NCI-H524 (cell line): ENCODE measurements around the gene CST4.
"Not testable (repeated sequence)": the region's sequence is repeated elsewhere in the genome, so short reads cannot be mapped to it uniquely, and the experiment has no call there.

Source experiments
- DNase-seq, 2 experiments: peaks; one replicate each; lab custom pipeline; 2025; lab: John Stamatoyannopoulos, UW

The CST4 gene

DNA sequence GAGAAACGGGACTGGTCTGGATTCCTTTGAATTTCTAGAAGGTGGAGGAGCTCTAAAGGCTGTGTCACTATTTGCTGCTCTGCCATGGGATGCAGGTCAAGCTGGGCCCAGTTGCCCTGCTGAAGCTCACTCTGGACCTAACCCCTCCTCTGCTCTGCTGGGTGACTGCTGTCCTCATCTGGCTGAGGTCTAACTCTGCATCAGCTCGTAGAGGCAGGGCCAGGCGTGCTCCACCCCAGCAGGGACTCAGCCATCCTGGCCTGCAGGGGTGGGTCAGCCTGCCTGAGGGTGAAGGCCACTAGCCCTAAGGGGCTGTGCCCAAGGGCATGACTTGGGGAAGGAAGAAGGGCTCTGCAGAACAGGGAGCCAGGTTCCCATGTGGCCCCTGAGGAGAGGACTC is 852 bp downstream of the CST4 start:
- no peak for DNase-seq

DNA sequence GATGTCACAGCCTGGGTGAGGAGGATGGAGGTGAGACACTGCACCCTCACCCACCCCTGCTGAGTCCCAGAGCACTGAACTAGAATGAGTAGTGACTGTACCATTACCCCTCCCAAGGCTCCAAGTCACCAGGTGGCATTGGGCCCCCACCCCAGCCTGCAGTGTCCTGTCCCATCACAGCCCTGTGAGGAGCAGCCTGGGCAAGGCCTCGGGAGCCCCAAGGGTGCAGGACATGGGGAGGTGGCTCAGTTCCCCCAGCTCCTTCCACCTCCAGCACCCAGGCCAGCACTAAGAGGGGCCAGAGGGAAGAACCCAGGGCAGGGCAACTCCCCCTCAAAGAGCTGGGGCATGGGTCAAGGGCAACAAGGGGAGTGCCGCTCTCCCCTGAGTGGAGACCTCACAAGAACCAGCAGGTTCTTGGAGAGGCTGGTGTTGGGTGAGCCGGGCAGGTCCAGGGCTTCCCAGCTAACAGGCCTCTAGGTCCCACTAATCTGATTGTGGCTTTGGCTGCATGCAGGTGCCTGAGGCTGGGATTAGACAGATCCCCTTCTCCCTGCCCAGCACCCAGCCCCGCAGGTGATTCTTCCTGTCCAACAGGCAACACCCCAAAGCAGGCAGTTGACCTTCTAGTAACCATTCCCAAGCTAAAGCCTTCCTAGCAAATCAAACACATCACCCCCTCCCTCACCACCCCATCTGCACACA is 2.6 kb downstream of the CST4 start:
- DNase-seq, result no peak

DNA sequence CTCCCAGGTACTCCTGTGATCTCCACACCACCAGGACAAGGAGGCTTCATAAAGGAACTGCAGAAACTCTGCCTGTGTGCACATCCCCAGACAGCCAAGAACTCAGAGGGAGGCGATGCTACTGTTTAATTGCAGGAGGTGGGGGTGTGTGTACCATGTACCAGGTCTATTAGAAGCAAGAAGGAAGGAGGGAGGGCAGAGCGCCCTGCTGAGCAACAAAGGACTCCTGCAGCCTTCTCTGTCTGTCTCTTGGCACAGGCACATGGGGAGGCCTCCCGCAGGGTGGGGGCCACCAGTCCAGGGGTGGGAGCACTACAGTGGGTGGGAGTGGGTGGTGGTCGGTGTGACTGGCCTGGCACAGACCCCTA is 3.3 kb downstream of the CST4 start:
- not testable (repeated sequence) for DNase-seq

DNA sequence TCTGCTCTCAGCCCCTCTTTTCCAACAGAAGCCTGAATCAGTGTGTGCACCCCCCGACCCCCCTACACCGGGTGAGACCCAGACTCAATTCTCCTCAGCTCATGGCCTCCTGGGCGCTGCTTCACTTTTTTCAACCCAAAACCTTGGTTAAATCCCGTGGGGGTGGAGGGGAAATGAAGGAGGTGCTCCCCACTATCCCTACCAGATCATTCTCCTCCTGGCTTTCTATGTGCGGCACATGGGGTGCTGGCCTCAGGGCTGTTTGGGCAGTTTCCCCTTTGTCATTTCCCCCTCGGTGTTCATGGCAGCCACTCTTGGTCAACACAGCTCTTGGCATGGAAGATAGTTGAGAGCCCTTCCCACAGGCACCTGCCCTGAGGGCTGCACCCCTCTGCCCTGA is 4.6 kb downstream of the CST4 start:
- DNase-seq, result no peak

DNA sequence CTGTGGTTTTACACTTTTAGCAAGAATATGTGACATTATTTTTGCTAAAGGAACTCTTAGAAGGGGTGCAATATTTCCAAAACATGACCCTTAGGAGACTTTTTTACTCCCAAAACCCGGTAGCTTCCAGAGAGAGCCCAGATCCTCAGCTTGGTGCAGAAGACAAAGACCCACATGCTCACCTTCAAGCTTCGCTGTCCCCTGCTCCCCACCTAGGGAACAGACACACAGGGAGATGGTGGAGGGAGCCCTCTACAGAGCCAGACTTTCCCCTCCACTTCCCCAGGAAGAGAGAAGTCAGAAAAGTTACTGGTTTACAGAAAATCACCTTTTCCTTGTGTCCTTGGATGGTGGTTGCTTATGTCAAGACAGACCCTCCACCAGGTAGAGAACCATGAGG is 5.0 kb downstream of the CST4 start:
- no peak for DNase-seq

DNA sequence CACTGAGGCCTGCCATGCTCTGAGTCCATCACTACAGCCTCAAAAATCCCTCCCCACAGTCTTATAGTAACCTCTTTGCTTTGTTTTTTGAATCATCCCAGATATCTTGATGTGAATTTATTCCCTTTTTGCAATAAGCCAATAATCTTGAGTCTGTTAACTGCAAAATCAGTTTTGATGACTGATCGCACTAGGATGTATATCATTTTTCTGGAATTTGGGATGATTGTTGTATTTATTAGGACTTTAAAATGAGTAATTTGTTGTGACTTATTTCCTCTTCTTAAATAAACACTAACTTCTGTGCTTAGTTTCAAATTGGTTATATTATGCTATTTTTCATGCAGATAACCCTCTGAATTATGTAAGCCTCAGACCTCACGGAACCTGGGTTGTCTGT is 5.6 kb downstream of the CST4 start:
- no peak for DNase-seq

DNA sequence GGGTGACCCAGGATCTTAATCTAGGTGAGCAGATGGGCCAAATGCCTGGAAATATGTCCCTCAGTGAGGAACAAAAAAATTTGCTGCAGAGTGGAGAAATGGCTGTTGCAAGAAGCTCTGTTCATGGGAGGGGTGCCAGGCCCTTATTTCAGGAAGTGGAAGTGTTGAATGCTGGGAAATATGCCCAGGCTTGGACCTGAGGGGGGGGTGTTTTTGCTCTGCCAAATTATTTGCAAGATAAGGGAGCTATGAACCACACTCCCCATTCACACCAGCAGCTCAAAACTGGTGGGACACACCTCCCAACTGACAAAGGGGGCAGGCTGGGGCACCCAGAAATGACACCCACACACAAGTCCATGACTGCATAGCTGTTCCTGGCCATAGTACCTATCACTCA is 8.7 kb downstream of the CST4 start:
- DNase-seq, result no peak

DNA sequence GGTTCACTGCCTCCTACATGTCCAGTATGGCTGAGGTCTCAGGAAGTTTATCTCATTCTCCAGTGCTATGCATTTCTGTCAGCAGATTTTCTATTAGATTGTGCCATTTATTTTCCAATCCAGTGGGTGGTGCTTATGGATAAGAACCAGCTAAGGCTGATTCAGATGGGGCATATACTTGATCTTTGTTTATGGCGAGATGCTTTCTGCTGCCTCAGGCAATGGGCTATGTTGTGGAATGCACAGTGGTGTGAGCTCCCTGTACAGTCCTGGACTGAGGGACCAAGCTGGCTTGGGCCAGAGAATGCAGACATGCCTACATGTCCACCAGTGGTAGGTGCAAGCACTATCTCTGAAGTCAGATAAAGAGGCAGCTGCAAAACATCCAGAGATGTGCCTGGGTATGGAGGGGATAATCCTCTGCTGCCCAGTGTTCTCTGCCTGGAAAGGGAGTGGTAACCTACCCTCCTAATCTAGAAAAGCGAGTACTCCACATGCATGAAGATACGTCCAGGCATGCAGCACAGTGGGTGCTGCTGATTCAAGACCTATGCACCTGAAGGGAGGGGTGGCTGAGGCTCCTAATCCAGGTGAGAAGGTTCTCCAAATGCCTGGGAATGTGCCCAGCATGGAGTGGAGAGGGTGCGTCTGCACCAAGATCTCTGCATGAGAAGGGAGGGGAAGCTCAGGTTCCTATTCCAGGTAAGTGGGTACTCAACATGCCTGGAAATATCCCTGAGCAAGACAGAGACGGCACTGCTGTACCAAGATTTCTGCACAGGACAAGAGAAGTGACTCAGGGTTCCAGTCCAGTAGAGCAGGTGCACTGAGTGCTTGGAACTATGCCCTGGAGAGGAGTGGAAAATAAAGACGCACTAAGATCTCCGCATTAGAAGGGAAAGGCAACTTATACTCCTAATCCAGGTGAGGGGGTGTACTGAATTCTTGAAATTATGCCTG is 9.4 kb downstream of the CST4 start:
- DNase-seq, result no peak

DNA sequence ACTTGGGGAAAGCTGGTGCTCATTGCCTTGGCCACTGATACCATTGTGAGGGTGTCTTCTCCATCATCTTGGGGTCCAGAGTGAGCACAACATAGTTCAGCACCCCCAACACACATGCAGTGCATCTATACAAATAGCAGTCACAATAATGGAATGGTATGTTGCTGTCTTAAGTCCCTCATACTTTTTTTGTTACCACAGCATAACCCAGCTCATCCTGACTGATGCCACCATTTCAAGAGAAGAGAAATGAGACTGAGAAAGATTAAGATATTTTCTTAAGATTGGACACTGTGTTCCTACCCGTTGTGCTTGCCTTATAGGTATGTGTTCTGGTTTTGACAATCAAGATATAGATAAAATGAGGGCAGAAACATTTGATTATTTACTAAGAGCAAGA is 15.6 kb downstream of the CST4 start:
- DNase-seq, result no peak

DNA sequence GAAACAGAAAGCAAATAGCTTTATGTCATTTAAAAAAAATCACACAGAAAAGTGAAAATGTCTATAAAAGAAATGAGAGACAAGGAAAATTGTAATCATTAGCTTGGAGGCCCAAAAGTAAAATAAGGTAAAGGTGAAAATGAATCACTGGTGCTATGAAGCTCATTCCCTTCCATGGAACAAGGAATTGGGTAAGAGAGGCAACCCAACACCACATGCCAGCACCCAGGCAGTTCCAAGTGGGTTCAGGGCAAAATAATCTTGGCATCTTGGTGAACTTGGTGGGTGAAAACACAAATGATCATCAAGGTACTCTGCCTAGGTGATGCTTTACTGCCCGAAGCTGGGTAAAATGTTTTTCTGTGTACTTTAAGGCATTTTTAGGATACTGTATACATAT is 16.7 kb downstream of the CST4 start:
- no peak for DNase-seq

DNA sequence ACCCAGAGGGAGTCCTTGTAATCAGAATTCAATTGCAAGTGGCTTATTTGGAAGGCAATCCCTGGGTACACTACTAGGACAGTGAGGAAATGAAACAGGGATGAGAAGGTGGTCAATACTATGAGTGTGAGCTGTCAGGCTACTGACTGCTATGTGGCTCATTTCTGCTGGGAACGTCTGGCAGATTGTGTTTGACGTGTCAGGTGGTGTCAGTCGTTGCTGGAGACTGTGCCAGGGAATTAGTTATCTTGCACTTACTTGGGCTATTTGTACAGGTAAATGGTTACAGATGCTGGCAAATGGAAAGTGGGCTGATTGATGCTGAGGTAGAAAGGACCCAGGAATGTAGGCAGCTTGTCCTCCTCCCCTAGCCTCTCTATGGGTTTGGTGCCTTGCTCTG is 17.4 kb downstream of the CST4 start:
- no peak for DNase-seq

DNA sequence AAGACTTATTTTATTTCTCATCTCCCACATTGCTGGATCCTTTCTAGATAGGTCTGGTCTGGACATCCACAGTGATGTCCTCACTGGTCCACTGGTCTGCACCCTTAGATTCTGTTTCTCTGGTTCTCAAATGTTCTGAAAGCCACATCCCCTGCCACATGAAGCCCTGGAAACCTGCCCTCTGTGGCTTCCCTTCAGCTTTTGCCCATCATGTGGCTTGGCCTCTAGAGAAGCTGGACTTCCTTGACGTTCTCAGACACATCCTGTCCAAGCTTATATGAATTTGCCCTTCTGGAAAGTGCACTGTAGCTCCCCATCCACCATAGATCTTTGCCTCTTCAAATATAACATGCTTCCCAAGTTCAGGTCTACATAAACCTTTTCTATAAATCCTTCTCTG is 18.5 kb downstream of the CST4 start:
- DNase-seq, result no peak

DNA sequence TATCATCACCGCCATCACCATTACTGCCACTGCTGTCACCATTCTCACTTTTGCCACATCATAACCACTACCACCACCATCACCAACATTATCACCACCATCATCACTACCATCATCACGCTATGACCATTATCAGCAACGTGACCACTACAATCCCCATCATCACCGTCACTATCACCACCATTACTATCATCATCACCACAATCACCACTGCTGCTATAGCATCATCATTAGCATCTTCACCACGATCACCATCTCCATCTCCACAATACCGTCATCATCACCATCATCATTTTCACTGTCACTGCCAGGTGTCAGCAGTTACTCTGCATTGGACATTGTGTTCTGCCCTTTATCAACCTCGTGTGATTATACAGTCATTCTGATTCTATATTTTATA is 19.0 kb downstream of the CST4 start:
- no peak for DNase-seq

DNA sequence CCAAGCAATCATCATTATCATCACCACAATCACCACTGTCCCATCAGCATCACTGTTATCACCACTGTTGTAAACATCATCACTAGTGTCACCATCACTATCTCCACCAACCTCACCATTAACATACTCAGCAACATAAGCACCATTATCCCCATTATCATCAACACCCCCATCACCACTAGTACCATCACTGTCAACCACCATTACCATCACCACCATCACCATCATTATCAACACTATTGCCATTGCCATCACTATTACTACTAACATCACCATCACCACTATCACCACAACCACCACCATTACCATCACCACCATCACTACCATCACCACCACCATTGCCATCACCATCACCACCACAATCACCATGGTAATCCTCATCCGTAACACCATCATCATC is 19.5 kb downstream of the CST4 start:
- DNase-seq, result no peak

DNA sequence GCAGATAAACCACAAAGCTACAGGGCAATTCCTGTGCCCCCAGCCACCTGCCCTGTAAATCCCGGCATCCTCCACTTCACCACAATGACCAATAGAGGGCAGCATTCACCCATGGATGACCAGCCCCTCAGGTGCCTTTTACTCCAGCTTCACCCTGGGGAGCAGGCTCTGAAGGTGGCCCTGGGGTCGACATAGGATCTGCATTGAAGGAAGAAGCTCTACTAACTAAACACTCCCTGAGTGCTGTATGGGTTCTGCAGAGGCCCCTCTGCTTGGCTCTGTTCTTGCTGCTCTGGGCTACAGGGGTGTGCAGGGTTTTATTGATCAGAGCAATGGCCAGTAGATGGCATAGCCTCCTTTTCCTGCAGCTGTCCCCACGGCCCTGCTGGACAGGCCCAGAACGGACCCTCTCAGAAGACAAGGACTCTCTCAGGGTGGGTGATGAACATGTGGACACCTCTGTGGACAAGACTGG is 20.3 kb downstream of the CST4 start:
- DNase-seq, result peak; percentile 76 to 84

DNA sequence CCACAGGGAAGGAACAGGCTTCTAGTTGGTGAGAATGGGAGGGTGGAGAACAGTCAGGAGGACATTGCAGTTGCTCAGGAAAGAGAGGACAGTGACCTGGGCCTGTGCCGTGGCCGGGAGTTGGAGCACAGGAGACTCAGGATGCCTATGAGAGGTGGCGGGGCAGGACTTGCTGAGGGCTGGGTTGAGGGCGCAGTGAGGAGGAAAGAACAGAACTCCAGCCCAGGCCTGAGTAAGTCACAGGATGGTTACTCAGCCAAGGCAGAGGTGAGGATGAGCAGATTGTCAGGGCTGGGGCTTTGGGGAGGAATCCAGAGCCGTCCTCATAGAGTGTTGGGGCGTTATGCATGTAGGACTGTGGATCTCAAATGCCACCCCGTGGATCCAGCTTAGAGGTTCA is 21.2 kb downstream of the CST4 start:
- DNase-seq, result no peak

DNA sequence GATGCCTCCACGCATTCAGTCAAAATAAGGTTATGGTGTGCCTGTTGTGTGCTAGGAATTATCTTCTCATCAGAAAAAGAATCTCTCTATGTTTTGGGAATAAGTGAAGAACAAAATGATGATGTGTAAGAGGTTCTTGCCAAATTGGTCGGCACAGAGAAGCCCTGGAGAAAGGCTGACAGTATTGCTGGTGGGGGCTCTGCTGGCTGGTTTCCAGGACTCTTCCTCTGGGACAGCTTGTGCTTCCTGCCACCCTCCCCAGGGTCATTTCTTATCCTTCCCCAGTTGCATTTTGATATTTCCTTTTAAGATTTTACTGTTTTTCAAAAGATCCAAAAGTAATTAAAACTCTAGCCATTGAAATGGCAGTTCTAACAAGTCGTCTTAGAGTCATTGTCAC is 22.1 kb downstream of the CST4 start:
- no peak for DNase-seq

DNA sequence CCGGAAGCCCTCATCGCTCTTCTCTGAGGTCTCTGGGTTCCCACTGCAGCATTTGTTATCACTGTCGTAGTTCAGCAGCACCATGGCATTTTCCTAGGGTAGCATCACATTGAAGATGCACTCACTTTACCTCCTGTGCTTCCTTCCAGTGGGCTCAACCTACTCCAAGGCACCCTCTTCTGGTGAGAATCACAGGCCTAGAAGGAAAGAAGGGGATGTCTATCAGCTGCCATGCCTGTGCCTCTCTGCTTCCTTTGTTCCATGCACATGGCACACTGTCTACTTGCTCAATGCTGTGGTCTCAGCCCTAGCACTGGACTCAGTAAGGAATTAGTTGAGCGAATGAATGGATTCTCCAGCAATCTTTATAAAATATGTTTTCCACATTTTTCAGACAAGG is 22.6 kb downstream of the CST4 start:
- peak in 1 of 2 experiments; percentile 29 for DNase-seq

DNA sequence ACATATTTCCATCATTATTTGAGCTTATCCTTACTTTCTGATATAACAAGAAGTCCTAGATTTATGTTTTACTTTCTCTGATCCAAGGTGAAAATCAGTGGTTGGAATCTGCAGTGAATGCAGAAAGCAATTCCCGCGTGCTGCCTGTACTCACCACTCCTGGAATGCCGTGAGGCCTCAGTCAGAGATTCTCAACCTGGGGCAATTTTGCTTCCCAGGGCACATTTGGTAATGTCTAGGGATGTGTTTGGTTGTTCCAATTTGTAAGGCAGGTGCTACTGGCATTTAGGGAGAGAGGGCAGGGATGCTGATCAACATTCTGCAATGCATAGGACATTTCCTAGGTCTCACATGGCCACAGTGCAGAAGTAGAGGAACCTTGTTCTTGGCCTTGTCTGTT is 23.9 kb downstream of the CST4 start:
- DNase-seq, result no peak

DNA sequence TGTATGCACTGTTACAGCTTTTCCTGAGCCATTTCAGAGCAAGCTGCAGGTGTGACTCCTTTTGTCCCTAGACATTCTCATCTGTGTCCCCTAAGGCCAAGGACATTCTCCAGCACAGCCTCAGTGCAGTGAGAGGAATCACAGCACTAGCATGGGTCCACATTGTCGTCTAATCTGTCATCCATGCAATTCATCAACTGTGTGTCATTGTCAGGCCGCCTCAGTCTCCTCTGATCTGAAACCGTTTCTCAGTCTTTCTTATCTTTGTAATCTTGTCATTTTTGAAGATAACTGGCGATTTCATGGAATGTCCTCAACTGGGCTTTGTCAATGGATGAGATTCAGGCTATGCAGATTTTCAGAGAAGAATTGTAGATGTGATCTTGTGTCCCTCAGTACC is 24.8 kb downstream of the CST4 start:
- DNase-seq, result not testable (repeated sequence)

DNA sequence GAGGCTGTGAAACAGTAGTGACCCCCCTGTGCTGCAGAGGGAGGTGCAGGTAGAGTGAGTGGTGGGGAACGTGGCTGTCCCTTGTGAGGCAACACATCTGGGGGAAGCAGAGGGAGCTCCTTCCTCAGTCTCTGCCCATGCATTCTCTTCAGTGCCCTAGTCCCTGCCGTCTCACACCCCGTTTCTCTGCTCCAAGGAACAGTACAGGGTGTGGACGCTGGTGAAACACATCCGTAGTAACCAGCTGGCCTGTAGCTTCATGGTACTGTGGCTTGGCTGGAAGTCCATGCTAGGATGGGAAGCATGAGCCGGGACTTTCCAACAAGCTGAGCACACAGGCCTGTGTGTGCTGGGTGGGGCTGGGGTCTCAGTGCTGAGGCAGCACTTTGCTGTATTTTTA is 25.7 kb downstream of the CST4 start:
- DNase-seq, result no peak

DNA sequence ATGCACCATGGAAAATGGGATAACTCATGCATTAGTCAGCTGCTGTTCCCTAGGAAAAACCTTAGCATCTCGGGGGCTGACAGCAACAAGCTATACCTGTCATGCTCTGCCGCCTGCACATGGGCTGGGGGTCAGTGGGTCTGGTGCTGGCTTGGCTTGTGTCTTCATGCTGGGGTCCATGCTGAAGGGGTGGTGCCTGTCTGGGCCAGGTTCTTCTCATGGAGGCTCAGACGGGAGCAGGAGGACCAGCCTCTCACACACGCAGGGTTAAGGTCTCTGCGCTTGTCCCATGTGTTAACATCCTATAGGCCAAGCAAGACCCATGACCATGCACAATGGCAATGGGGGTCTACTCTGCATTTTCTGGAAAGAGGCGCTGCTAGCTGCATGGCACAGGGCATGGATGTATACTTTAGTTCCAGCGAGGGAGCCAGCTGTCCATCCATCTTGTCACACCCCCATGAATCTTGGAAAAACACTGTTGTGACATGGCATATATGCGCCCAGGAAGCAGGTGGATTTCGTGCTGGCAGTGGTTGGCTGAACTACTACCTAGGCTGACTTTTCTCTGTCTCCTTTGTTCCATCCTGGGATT is 26.5 kb downstream of the CST4 start:
- no peak for DNase-seq

DNA sequence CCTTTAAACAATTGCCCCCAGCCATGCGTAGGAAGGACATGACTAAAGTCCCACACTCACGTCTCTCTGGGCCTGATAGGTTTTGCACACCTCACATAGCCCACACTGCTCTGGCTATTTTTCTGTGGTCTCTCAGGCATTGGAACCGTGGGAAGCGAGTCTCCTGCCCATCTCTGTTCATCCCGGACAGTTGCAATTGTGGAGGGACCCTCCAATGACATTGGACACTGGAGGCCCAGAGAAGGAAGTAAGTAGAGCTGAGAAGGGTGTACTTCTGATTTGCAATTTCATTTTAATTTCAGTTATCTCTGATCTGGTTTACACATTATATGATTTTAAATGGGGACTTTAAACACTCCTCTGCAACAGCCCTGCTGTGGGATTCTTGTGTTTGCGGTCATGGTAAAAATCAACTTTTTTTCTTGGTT is 27.8 kb downstream of the CST4 start:
- DNase-seq, result no peak
